ENCODE data around the gene MRPL41.
A peak's percentile ranks its signal among the peaks of the same experiment; 100 is the strongest.
"Not testable (repeated sequence)": the region's sequence is repeated elsewhere in the genome, so short reads cannot be mapped to it uniquely, and the experiment has no call there.

Gene MRPL41

DNA sequence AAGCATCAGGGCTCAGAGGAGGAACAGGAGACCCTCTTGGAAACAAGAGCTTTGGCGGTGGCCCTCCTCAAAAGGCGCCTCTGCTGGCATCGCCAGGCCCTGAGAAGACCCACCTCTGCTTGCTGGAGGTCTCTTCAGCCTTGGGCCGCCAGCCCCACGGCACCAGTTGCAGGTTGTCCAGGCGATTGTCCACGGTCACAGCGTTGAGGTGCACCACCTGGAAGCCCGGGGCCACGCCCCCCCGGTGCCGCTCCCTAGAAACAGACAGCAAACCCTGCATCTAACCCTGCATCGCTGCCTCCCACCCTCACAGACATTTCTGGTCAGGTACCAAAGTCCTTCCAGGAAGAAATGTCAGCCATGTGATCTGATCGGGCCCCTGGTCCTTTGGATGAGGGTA is 35.2 kb downstream of the MRPL41 start:
- DNase-seq, result no peak

DNA sequence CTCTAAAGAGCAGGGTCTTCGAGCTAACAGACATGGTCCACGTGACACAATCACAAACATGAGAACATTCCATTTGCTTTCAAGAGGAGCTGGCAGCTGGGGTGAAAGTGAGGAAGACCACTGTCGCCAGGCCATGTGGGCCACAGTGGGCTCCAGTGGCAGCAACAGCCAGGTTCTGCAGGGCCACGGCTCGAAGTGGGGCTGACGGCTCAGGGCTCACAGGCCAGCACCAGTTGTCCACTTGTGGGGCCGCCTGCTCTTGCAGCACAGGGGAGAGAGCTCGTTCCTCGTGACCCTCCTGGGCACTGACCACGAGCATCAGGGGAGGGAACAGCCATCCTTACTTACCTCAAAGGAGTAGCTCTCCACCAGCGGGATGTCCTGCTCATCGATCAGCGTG is 36.6 kb downstream of the MRPL41 start:
- DNase-seq, result no peak

DNA sequence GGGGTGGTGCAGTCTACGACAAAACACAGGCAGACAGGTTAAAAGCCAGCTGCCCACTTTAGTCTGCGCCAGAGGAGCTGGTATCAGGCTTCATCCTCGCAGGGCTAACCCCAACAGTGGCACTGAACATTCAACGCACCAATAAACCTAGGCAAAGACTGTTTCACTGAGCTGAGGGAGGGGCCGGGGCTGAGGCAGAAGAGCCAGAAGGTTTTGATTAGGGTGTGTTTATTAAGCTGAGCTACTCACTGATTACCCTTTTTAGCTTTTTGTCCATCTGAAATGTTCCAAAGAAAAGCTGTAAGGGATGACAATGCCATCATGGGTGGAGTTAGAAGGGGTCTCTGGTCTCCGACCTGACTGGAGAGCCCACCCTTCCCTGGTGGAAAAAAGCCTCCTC is 37.2 kb downstream of the MRPL41 start:
- no peak for DNase-seq

DNA sequence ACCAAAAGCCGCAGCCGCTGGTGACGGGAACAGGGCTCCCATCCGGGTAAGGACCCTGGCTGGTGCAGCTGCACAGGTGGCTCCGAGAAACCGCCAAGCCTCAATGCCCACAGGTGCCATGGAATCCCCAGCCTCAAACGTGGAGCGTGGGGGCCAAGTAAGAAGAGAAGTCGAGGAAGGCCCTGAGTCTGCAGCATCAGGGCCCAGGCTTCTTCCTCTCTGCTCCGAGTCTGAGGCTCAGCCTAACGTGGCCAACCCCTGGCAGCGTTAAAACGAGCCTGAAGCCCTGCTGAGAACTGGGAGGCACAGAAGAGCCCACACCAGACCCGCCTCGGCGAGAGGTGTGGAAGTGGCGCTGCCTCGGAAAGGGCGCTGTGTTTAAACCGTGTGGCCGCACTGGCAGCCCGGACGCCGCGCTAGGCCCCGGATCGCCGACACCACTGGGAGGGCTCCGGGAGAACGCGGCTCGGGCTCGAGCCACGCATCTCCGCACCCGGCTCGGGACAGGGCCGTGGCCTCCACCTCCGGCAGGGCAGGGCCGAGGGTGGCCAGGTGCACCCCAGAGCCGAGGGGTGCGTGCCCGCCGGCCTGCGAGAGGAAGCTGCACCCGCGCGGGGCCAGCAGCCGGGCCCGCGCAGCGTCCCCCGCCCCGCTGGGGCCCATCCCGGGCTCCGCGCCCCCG is 37.9 kb downstream of the MRPL41 start:
- peak in 1 of 6 experiments; percentile 9 for DNase-seq

DNA sequence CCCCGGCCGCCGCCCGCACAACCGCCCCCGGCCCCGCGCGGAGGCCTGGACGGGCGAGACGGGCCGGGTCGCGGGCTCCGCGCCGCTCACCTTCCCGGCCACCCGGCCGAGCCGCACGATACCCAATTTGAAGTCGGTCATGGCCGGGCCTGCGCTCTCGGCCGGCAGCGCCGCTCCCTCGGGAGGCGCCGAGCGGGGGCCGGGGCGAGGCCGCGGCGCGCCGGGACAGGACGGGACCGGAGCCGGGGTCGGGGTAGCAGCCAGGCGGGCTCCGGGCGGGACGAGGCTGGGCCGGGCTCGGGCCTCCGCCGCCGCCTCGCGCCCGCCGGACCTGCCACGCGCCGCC is 38.4 kb downstream of the MRPL41 start:
- no peak for DNase-seq

DNA sequence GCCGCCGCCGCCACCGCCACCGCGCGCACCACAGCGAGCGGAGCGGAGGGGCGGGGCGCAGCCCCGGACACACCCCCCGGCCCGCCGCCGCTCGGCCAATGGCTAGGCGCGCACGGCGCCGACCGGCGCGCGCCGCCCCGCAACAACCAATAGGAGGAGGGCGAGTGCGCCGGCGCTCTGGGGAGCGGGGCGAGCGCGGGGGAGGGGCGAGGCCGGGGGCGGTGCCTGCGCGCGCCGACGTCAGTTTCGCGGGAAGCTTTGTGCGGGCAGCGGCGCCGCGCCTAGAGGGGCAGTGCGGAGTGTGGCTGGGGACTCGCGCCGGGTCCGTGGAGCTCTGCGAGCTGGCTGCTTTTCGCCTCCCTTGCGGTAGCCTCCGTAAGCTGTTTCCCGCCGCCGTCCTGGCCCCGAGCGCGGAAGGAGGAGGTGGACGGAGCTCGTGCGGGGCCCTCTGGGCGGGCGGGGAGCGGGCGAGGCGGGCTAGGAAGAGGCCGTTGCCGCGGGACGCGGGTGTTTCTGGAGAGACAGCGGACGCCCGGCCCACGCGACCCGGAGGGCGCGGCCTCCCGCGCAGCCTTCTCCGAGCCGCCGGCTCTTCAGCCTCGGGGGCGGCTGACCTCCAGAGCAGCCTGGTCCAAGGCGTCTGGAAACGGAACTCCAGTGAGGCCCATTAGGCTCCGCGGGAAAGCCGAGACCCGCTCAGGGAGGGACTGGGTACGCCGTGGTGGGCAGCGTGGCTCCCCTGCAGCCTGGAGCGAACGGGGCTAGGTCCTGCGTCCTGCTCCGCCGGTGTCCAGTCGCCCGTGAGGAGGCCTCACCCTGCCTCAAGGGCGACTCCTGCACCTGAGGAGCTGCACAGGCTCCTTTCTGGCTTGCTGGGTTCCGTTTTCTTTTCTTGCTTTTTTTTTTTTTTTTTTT is 39.0 kb downstream of the MRPL41 start, which contains the start of gene ZMYND19:
Gene ZMYND19 (minus strand): TSS at position 44 of the 915 bp plus-strand sequence. CDS start 249 bp downstream, outside the sequence.
- peak; percentile 82 to 93 (median 88) for DNase-seq

DNA sequence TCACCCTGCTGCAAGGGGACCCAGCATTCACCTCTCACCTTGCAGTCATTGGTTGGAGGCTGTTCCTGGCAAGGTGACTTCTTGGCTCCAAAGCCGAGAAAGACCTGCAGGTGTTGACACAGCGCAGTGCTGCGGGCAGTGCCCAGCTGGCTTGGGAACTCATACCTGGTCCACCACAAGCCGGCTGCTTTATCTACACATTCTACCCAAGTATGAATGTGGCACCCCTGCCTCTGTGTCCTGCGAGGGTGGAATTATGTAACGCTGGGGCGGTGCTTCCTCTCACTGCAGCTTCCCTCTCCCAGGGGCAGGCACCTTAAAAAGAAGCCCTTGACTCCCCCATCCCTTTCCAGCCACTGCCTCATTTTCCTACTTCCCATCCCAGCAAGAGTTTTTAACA is 41.1 kb downstream of the MRPL41 start:
- no peak for DNase-seq

DNA sequence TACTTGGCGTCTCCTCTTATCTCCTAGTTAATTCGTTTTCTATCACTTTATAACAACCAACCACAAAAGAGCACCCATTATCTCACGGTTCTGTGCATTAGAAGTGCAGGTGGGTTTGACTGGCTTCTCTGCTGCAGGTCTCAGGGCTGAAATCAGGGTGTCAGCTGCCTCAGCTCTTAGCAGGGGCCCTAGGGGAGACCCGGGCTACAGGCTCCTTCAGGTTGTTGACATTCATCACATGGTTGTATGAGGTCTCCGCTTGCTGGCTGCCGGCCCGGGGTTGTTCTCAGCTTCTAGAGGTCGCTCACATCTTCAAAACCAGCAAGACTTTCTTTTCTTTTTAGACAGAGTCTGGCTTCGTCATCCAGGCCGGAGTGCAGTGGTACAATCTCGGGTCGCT is 41.5 kb downstream of the MRPL41 start:
- no peak for DNase-seq

DNA sequence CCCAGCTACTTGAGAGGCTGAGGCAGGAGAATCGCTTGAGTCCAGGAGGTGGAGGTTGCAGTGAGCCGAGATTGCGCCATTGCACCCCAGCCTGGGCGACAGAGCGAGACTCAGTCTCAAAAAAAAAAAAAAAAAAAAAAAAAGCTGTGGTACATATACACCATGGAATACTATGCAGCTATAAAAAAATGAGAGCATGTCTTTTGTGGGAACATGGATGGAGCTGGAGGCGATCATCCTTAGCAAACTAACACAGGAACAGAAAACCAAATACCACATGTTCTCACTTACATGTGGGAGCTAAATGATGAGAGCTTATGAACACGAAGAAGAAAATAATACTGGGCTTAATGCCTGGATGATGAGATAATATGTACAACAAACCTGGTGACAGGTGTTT is 44.9 kb downstream of the MRPL41 start:
- DNase-seq, result not testable (repeated sequence)

DNA sequence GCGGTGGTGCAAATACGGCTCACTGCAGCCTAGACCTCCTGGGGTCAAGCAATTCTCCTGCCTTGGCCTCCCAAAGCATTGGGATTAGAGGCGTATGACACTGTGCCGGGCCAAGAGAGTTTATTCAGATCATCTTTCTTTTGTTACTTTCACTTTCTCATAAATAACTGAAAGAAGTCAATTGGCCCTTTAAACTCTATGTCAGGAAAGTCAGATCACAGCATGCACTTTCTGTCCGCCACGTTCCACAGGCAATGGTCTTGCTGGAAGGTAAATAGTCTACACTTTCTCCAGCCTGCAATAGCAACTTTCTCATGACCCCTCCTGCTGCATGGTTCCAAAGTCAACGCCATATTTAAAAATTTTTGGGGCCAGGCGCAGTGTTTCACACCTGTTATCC is 47.3 kb downstream of the MRPL41 start:
- DNase-seq, result no peak

Data from stimulated activated naive CD4-positive, alpha-beta T cell (primary cell).